Inflammatory macrophage (primary cell): ENCODE measurements around the gene VPS51.

ENCODE experiments used
- DNase-seq, 2 donors: peaks; one replicate each; pipeline ENCODE4 v3.0.0-alpha.2; 2020 to 2022

The VPS51 gene

DNA sequence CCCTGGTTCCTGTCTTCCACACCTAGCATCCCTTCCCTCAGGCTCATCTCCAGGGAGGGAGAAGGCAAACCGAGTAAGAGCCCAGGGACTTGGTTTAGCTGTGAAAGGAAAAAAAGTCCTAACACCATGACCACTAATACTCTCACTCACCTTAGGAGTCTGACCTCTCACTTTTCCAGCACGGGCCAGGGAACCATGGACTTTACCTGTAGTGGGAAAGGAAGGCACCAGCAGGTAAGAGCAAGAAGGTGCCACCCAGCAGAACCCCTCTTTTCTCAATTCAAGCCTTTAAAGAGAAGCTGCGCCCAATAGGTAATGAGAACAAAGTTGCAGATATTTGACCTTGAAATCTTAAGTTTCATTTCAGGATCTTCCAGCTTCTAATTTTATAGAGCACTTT lies 24.8 kb downstream of the VPS51 start:
- DNase-seq: no peak

DNA sequence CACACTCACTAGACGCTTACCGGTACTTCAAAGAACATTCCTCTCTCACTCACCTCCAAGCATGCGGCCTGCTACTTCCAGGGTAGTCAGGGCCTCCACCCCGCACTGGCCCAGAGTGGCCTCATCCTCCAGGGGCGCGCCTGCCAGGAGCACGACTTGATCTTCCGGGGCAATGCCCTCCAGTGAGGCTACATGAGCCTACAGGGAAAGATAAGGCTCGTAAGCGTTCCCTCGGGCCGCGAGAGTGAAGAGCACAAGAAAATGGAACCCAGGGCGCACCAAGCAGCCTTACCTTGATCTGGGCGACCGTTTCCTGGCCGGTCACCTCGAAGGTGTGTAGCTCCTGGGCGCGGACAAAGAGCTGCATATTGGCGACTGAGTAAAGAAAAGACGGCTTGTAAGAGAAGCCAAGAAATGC lies 25.4 kb downstream of the VPS51 start:
- peak in 1 of 2 donors; percentile 39 for DNase-seq

DNA sequence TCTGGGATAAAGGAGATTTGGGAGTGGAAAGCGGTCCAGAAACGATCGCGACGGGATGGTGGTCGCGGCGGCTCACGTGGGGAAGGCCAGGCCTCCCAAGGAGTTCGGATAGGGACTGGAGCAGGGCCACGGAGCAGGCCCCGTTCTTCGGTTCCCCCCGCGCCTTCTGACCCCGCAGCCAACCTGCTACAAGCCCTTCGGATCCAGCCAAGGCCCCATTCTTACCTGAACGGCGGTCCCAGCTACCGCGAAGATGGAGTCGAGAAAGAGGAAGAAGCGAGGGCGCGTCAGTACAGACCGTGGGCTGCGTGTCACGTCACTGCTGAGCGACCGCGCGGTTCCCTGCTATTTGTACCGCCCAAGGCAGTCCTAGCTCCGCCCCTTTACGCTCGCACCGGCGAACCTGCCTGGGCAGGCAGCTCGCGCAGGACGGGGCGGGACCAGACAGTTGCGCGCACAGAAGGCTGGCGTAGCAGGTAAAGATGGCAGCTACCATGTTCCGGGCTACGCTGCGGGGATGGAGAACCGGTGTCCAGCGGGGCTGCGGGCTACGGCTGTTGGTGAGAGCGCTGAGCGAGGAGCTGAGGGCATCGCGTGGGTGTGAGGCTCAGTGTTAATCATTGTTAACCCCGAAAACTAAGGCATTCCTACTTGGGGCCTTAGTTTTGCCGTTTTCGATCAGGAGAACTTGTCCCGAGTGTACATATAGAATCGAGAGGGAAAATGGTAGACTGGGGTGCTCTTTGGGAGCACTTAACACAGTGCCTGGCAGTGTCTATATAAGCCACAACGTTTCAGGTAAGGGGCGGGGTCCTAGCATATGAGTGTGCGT lies 26.1 kb downstream of the VPS51 start, which contains the start of the genes FAU and MRPL49:
FAU (minus strand) TSS at position 270 of the 832 bp plus-strand sequence. CDS start 321 bp downstream, outside the sequence.
MRPL49 (plus strand) TSS at position 457 of the 832 bp plus-strand sequence; CDS start at position 483, 26 bp downstream.
- DNase-seq: peak; percentile 99

DNA sequence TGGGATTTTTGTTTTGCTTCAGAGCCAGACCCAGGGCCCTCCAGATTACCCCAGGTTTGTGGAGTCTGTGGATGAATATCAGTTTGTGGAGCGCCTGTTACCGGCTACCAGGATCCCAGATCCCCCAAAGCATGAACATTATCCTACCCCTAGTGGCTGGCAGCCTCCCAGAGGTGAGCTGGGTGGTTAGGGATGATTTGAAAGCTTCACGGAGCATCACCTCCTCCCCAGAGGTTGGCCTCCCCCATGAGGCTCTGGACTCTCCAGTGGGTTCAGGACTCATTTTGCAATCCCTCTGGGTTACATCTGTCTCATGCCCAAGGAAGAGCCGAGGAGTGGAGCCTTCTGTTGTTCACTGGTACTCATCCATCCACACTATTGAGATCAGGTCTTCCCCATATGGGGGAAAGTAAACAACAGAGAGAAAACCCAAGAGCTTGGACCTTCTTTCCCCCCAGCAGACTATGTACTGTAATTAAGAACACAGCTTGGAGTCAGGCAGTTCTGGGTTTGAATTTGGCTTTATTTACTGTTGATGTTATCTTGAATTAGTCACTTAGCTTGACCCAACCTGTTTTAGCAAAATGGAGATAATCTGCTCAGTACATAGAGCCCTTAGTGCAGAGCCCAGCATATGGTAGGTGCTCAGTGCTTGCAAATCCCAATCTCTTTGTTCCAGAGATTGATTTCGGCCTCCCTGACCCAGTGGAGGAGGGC lies 28.6 kb downstream of the VPS51 start:
- DNase-seq: no peak

DNA sequence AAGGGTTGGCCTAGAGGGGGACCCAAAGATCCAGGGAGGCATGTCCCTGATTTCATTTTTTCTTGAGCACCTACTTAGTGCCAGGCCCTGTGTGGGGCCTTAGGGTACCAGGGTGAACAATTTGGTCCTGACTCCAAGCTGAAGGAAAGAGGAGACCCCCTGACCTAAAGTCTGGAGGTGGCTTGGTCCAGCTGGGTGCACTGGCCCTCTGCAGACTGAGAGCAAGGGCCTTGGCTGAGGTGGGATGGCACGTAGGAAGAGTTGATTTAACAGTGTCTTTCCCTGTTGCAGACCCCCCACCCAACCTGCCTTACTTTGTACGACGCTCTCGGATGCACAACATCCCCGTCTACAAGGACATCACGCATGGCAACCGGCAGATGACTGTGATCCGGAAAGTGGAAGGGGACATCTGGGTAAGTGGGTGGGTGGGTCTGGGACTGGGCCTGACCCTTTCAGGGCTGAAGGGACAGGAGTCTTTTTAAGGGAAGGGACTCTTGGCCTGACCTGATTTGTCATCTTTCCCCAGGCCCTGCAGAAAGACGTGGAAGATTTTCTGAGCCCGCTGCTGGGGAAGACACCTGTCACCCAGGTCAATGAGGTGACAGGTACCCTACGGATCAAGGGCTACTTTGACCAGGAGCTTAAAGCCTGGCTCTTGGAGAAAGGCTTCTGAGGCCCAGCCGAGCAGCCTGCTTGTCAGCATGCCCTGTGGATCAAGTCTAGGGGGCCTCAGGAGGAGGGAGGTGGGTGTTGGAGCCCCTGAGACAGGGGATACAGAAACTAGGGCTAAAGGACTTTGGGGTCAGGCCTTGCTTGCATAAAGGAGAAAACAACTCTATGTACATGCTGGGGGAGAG lies 29.4 kb downstream of the VPS51 start:
- DNase-seq: no peak

DNA sequence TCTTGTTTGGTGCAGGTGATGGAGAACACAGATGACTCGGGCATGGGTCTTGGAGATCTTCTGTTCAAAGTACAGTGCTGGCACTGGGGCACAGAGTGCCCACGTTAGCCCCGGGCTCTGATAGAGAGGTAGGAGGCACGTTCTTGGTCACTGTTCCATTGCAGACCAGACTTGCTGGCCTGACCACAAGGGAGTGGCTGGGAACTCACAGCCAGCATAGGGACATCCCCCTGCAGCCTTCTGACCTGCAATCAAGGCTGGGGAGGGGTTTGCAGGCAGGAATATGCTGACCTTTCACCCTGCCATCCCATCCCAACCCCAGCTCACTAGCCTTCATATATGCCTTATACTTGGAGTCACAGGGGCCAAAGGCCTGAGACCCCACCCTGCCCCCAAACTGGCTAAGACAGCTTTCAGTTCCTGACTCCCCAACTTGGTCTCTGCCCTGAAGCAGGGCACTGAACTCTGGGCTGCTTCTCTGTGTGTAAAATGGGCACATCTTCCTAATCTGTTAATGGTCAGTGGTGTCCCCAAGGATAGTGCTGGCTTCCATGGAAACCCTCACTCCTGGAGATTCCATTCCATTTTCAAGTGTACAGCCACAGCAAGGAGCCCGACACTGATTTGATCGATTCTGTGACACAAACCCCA lies 30.7 kb downstream of the VPS51 start:
- no peak for DNase-seq

DNA sequence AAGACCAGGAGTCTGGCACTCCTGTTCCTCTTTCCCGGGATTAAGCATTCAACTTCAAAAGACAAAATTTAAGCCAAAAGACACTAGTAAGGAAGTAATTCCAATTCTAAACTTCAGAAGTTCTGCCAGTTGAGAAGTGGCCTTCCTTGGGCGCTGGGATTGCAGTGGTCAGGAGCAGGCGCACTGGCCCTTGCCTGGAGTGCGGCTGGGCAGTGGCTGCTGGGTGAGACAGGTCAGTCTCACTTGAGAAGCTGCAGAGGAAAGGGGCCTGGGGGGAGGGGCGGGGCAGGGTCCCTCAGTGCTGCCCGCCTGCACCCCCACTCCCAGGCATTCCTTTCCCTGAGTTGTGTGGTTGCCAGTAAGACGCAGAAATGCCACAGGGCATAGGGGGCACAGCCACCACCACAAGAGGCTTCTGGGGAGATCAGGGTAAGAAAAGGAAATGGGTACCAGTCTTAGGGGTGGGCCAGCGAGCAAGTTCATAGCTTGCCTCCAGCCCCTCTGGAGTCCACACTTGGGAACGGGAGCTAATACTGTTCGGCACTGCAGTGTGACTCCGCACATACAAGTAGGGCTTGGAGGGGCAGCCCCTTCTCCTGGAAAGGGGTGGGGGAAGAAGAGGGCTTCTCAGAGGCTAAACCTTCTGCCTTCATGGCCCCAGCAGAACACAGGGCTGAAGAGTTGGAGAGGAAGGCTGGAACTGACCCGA lies 31.6 kb downstream of the VPS51 start:
- no peak for DNase-seq

DNA sequence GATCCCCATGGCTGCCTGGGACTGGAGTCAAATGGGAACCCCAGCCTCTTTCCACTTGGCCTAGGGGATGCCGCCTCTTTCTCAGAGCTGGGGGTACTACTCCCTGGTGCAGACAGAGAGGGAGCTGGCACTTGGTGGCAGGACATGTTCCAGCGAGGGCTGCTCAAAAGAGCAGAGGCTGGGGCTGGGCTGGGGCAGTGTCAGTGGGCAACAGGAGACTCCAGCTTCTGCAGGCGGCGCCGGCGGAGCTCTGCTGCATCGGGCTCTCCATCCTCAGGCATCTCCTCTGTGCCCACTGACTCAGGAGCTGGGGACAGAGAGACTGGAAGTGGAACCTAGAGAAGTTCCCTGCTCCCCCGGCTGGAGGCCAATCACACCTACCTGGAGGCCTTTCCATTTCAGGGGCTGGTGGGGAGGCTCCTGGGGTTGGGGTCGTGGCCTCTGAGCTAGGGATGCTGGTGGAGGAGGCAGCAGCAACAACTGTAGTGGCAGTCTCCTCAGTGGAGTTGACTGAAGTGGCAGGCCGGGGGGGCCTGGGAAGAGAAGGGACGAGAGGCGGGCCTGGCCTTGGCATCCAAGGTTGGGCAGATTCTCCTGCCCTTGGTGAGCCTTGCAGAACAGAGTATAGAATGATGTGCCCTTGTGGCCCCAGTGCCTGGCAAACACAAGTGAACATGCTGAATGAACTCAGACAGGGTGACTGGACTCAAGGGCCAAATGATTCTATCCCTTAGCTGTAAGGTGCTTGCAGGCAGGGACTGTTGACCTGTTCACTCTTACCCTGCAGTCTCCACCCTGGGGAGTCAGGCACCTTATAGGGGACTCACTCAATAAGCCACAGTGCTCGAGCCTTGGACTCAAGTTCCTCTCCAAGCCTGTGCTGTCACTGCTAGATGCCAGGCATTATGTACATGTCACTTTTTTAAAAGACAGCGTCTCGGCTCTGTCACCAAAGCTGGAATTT lies 32.5 kb downstream of the VPS51 start:
- no peak for DNase-seq

DNA sequence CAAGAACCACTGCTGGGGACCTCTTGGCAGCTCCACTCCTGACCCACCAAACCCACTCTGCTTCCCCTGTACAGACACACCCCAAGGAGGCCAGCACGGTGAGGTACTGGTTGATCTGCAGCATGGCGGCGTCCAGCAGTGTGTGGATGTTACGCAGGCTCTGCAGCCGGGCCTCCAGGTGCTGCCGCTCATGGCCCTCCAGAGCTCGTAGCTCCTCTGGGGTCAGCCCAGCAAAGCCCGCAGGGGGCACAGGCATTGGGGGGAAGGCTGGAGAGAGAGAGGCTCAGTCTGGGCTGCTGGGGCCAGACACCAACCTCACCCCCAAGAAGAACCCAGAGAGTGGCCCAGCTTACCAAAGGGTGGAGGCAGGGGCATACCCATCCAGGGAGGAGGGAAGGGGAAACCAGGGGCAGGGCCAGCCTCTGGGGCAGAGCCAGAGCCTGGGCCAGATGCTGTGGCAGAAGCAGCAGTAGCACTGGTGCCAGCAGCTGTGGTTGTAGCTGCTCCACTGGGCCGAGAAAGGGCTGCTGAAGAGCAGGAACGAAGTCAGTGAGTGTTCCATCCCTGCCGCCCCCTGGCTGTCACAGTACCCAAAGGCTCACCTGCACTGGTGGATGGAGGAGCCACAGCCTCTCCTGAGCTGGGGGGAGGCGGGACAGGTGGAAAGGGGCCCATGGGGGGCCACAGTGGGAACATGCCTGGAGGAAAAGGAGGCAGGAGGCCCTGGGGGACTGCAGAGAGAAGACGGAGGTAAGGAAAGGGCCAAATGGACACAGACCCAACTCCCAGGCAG lies 33.8 kb downstream of the VPS51 start:
- no peak for DNase-seq

DNA sequence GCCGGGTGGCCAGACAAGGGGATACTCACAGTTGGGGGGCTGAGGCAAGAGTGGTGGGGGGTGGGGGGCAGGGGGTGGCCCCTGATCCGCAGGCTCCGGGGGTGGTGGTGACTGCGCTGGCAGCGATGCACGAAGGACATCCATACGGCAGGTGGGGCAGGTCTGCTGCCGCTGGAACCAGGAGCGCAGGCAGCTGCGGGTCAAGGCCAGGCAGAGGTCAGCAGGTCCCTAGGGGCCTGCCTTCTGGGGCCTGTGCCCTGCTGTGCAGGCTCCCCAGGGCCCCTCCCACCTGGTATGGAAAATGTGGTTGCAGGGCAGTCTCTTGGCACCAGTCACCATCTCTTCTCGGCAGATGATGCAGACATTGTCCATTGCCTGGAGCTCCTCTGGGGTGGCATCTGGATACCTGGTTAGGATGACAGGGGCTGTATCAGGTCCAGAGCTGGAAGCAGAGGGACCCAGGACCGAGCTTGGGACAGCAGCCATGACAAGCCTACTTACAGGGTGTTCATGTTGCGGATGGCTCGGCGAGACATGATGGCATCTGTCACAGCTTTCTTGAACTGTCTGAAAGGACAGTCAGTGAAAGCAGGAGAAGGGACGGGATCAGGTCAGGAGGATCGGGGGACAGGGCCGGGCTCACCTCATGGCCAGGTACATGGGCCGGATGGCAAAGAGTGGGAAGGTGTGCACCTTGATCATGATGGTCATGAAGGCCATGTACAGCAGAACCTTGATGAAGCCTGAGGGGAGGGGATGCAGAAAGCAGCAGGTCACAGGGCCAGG lies 34.8 kb downstream of the VPS51 start:
- DNase-seq: no peak

DNA sequence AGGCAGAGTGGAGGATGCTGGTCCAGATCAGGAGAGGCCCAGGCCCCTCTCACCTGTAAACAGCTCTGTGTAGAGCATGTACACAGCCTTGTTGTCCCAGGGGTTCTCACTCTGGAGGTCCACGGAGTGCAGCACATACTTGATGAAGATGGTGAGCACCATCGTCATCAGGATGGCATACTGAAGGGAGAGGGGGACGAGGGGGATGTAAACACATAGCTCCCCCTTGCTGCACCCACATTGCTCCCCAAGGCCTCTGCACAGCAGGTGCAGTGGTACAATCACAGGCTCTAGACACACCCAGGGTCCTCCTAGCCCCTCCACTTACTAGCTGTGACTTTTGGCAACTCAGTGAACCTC lies 35.4 kb downstream of the VPS51 start:
- no peak for DNase-seq

DNA sequence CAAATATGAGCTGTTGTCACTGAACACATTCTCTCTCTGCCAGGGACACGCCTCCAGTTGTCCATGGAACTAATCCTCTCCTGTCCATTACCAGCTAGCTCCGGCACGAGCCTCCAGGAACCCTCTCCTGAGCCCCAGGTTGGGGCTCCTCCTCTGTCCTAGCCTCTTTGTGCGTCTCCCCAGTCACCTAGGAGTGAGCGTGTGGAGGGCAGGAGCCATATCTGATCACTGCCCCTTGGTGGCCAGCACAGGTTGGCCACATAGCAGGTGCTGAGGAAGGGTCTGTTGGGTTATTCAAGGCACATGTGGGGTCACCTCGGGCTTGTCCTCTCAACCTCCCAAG lies 35.9 kb downstream of the VPS51 start:
- no peak for DNase-seq

DNA sequence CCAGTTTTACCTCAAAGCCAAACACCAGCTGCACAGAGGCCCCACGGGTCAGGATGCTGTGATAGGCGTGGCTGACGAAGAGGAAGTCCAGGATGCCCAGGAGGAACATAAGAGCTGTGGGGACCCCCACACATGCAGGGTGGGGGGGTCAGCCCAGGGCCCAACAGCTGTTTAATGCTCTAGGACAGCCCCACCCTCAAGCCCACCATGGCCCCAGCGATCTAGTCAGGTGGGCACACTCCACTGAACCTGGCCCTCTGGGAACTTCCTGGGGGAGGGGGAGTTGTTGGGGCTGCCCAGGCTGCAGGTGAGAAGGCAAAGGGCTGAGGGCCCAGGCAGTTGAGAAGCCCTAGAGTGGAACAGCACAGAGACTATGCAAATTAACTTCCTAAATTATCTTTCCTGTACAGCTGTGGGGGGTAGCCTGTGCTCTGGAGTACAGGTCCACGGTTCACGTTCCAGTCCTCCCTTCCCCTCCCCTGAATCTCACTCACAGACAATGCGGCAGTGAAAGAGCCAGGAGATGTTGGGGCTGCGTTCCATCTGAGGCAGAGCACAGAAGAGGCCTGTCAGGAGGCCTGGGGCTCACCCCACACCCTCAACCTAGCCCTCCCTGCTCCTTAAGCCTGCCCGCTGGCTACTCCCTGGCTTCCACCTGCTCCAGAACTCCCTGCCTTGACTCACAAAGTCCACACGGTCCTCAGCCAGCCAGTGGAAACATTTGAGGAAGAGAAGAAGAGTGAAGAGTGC lies 36.4 kb downstream of the VPS51 start:
- DNase-seq: no peak

DNA sequence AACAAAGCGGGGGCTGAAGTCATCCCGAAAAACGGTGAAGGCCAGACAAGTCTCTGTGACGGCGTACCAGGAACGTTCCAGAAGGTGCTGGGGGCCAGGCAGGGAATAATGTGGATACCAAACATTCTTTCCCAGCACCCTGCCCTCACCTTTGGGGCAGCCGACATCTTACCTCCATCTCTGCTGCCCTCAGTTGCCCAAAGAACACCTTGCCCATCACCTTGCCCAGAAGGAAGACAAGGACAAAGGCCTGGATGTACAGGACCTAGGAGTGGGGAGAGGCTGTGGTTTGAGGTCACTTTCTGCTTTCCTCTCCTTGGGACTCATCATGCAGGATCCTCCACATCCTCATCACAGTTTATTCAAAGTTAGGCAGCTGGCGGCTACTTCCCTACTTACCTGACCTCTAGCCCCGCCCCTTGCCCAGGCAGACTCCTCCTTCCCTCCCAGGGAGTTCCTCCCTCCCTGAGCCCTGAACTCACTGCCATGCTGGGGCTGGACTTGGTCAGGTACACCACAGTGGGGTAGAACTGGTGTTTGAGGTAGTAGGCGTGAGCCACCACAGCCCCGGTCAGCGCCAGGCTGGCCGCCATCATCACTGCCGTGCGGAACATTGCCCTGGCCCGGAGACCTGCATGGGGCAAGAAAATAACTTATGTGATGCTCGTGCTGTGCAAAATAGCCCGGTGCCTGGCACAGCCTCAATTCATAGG lies 37.1 kb downstream of the VPS51 start:
- peak in 1 of 2 donors; percentile 50 for DNase-seq

DNA sequence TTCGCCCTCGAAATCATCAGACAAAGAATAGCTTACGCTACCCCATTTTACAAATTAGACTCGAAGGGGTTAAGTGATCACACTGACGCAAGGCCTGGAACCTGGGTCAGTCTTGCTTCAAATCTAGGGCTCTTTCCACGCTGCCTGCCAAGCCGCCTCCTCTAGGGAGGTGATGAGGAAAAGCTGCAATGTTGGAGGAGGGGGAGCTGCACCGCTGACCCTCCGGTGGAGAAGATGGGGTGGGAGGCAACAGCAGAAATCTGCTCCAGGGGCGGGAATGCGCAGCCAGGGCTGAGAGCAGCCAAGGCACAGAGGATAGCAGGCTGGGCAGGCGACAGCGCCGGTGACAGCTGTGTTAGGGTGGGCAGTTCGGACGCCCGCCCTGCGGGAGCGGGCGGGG lies 37.7 kb downstream of the VPS51 start:
- no peak for DNase-seq

DNA sequence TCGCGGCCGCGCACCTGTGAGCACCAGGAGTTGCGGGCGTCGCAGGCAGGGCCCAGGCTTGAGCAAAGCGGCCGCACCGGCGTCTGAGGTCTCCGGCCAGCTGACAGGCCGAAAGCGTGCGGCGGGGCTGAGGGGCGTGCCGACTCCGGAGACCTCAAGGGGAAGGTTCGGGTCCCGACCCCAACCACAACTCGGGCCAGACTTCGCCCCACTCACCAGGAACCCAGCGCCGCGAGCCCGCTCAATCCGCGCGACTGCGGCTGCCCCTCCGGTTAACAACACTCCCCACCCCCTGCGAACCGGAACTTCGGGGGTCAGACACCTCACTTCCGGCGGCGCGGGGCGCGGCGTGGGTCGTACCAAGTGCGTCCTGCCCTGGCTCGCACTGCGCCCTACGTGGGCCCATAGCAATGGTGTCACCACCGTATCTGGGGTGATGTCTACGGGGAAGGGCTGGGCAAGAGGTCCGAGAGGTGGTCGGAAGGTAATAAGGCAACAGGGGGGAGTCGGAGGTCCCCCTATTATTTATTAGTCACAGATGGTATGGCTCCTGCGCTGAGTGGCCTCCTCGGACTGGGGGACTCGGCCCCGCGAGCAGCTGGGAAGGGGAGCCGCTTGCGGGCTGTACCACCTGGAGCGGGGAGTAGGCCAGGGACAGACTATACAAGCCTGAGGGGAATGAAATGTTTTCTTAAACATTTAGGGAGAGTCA lies 38.4 kb downstream of the VPS51 start, which contains the start of gene SYVN1:
SYVN1 (minus strand) TSS at position 280 of the 712 bp plus-strand sequence. CDS start 918 bp downstream, outside the sequence.
- DNase-seq: peak; percentile 89 to 95
